Thyroid gland (tissue), 4 donors: ENCODE measurements around the gene RIN1.

Experiments
- CTCF ChIP-seq, 6 experiments: fragments of 200-600 bp in 3 of 6; fragments of 450-650 bp in 3 of 6; sonication (generic) in 3 of 6; IDR thresholded peaks; one replicate each; pipeline ENCODE4 v1.5.1; 2016 to 2019; ENCODE audit warnings: antibody characterized with exemption in 6 of 6, mild to moderate bottlenecking in 2 of 6, inconsistent platforms in 1 of 6, moderate library complexity in 1 of 6
- POLR2A ChIP-seq, 2 donors: fragments of 450-650 bp; IDR thresholded peaks; one replicate each; pipeline ENCODE4 v1.6.1; 2017; ENCODE audit warnings: antibody characterized with exemption in 2 of 2, mild to moderate bottlenecking in 2 of 2, moderate library complexity in 1 of 2

GRCh38 chr11:66309475-66309874, 26.8 kb downstream of the RIN1 start:
- no peak for TF ChIP-seq CTCF (IDR thresholded peaks at IDR 0.05)
- TF ChIP-seq POLR2A (IDR thresholded peaks at IDR 0.05): no peak
